GM19351 (cell line): Measurements from ENCODE around the gene RFX3.

Experiments
- ATAC-seq: cut with Tn5 transposase; IDR thresholded peaks from one replicate; pipeline ENCODE4 v1.9.1; 2021; ENCODE audit warnings: mild to moderate bottlenecking, moderate library complexity; ENCODE audit not compliant: unreplicated experiment

Gene RFX3

GRCh38 chr9:3290231-3290840, 235.5 kb downstream of the RFX3 start:
- ATAC-seq, result no peak

GRCh38 chr9:3288686-3289085, 237.1 kb downstream of the RFX3 start:
- no peak for ATAC-seq

- ATAC-seq, result no peak
Measured at GRCh38 chr9:3285365-3286161, 240.2 kb downstream of the RFX3 start.

GRCh38 chr9:3282365-3282764, 243.4 kb downstream of the RFX3 start:
- ATAC-seq, result no peak

GRCh38 chr9:3281399-3281798, 244.4 kb downstream of the RFX3 start:
- peak; percentile 62 for ATAC-seq

GRCh38 chr9:3277200-3277599, 248.6 kb downstream of the RFX3 start:
- peak; percentile 74 for ATAC-seq

- ATAC-seq, result no peak
Measured at GRCh38 chr9:3271581-3271980, 254.2 kb downstream of the RFX3 start.

GRCh38 chr9:3271157-3271556, 254.6 kb downstream of the RFX3 start:
- ATAC-seq, result no peak

- no peak for ATAC-seq
Measured at GRCh38 chr9:3268223-3268622, 257.6 kb downstream of the RFX3 start.

GRCh38 chr9:3263698-3264097, 262.1 kb downstream of the RFX3 start:
- ATAC-seq, result no peak

- no peak for ATAC-seq
Measured at GRCh38 chr9:3262826-3263529, 262.8 kb downstream of the RFX3 start.

GRCh38 chr9:3261484-3261883, 264.3 kb downstream of the RFX3 start:
- ATAC-seq, result no peak

GRCh38 chr9:3256571-3257330, 269.1 kb downstream of the RFX3 start:
- ATAC-seq, result no peak

GRCh38 chr9:3251309-3251708, 274.5 kb downstream of the RFX3 start:
- no peak for ATAC-seq

GRCh38 chr9:3250741-3251140, 275.1 kb downstream of the RFX3 start:
- ATAC-seq, result no peak

GRCh38 chr9:3247211-3247610, 278.6 kb downstream of the RFX3 start:
- ATAC-seq, result no peak

- no peak for ATAC-seq
Measured at GRCh38 chr9:3246241-3246640, 279.6 kb downstream of the RFX3 start.

- peak; percentile 75 for ATAC-seq
Measured at GRCh38 chr9:3244963-3245653, 280.7 kb downstream of the RFX3 start.

GRCh38 chr9:3243683-3244082, 282.1 kb downstream of the RFX3 start:
- no peak for ATAC-seq

GRCh38 chr9:3241290-3241689, 284.5 kb downstream of the RFX3 start:
- ATAC-seq, result no peak
